CD4-positive, alpha-beta T cell treated with Interleukin-2 at 100 ng/mL for 4 hours (primary cell): ENCODE measurements around the gene NFATC1.
"Not testable (repeated sequence)": the region's sequence is repeated elsewhere in the genome, so short reads cannot be mapped to it uniquely, and the experiment has no call there.

Source experiments
- DNase-seq: peaks from one replicate; pipeline ENCODE4 v3.0.0-alpha.2; 2020; ENCODE audit warnings: low spot score

The NFATC1 gene

GRCh38 chr18:79477711-79478483, 82.2 kb downstream of the NFATC1 start:
- no peak for DNase-seq

GRCh38 chr18:79478484-79479115, 82.9 kb downstream of the NFATC1 start:
- DNase-seq: no peak

GRCh38 chr18:79479116-79479760, 83.5 kb downstream of the NFATC1 start:
- no peak for DNase-seq

DNA sequence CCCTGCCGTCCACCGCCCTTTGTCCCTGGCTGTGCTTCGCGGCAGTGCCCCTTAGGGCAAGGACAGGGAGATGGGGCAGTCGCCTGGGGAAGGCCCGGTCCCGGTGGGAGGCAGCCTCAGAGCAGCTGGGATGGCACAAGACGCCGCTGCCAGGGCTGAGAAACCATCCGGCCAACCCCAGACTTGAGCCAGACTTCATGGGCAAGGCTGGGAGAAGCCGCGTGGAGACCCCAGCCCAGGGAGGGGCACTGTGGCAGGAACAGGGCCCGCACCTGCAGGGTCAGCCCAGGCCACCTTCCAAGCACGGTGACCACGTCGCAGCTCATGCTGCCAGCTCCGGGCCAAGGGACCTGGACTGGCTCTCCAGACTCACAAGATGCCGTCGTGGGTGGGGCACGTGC, 84.0 kb downstream of the NFATC1 start:
- no peak for DNase-seq

DNA sequence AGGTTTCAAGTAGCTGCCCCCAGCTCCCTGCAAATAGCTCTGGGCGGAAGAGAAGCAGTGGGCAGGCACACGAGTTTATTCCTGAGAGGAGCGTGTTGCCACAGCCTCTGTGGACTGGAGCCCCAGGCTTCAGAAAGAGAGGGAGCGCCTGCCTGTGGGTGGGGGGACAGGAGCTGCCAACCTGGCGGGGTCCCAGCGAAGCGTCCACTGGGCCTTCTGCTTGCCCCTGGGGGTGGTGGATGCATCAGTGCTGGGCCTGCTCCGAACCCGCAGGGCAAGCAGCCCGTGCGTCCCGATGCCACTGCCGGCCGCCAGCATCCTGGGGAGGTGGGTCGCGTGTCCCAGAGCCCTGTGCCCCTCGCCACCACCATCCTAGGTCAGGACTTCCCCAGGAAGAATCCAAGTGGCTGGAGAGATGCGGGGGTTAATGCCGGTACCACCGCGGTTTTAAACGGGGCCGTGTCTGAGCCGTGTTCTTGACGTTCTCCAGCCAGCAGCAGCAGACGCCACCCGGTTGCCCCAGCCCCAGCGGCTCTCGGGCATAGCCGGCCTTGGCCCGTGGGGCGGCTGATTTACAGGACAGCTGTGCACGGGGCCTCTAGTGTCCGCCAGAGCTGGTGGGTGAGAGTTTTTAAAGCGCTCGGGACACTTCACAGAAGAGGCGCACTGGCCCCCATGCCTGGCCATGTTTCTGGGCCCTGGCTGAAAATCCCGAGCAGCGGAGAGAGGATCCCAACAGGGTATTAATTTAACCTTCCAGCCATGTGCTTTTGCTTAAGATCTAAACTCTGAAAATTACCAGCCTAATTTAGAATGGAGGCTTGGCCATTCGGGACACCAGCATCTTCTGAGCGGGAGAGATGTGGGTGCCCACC, 84.7 kb downstream of the NFATC1 start:
- DNase-seq: no peak

- DNase-seq: no peak
These were observed 85.5 kb downstream of the NFATC1 start for GRCh38 chr18:79481046-79481790.

DNA sequence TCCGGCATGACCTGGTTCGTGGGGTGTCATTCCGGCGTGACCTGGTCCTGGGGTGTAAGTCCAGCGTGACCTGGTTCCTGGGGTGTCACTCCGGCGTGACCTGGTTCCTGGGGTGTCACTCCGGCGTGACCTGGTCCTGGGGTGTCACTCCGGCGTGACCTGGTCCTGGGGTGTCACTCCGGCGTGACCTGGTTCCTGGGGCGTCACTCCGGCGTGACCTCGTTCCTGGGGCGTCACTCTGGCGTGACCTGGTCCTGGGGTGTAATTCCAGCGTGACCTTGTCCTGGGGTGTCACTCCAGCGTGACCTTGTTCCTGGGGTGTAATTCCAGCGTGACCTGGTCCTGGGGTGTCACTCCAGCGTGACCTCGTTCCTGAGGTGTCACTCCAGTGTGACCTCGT, 87.7 kb downstream of the NFATC1 start:
- DNase-seq: not testable (repeated sequence)

DNA sequence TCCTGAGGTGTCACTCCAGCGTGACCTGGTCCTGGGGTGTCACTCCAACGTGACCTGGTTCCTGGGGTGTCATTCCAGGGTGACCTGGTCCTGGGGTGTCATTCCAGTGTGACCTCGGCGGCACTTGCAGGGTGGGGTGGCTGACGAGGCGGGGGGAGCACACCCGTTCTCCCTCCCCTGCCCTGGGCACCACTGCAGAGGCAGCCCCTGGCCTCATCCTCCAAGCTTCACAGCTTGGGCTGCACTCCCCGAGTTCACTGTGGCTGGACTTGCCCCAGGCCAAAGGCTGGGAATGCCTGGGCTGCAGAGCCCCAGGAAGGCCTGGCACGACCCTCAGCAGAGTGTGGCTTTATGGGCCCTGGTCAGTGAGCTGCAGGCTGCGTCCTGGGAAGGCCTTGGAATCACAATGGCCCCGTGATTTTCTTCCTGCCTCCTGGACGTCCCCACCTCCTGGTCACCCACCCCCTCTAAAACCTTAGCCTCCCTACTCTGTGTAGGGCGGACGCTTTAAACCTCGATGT, 88.3 kb downstream of the NFATC1 start:
- DNase-seq: no peak

DNA sequence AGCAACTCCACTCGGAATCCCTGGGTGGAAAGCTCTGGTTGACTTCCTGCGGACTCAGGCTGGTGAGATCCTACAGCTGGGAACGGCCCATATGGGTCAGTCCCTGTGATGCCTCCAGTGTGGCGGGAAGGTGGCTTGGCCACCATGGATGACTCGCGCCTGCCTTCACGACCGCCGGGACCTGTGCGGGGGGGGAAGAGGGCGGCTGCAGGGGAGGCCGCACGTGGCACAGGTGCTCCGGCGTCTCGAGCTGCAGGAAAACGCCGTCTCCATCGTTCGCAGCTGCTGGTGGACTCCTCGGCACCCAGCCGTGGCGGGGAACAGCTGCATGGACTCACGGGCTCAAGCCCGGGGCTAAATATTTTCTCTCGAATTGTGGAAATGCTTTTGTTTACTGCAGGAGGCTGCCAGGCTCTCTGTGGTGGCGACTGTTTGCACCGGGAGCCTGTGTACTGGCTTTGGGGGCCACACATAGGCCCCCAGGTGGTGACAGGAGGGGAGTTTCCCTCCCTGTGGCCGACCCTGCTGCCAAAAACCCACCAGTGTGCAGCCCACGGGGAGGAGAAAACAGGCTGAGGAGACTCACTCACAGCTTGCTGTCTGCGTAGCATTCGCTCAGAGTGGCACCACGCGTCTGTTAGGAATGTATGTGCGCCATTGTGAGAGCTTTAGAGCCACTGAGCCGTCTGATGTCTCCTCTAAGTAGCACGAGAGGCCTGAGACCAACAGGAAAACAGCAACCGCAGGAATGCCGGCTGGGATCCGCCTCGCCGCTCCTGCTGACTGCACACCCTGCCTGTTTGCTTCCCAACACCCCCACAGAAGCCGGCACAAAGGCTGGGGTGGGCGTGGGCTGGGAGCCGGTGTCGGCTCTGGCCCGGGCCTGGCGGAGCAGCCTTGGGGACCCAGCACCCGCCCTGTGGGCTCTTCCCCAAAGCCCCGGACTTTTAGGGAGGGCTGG, 89.2 kb downstream of the NFATC1 start:
- DNase-seq: no peak

- DNase-seq: no peak
These were observed 90.1 kb downstream of the NFATC1 start for GRCh38 chr18:79485788-79486355.

- no peak for DNase-seq
These were observed 90.8 kb downstream of the NFATC1 start for GRCh38 chr18:79486356-79487182.

DNA sequence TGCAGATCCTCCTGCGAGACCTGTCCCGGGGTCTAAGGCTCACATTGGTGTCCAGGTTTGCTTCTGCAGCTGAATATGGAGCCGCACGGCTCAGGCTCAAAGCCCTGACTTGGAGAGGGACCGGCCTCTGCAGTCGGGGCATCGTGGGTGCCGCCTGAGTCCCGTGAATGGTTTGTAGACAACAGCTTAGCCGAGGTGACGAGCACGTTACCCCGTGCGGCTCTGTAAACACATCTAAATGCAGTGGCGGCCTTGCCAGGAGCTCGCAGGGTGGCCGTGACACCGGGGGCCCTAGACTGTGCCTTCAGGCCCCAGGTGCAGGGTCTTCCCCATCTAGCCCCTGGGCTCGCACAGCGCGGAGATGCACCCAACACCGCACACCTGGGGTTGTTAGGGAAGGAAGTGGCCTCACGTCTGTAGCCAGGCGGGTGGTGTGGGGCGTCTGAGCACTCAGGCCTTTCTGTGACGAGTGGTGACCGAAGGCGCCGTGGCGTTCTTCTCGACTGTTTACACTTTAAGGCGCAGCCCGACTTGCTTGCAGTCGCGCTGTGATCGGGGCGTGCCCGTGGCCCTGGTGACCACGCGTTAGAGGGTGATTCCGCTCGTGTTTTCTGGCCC, 91.6 kb downstream of the NFATC1 start:
- no peak for DNase-seq

- DNase-seq: no peak
These were observed 92.1 kb downstream of the NFATC1 start for GRCh38 chr18:79487801-79488201.

DNA sequence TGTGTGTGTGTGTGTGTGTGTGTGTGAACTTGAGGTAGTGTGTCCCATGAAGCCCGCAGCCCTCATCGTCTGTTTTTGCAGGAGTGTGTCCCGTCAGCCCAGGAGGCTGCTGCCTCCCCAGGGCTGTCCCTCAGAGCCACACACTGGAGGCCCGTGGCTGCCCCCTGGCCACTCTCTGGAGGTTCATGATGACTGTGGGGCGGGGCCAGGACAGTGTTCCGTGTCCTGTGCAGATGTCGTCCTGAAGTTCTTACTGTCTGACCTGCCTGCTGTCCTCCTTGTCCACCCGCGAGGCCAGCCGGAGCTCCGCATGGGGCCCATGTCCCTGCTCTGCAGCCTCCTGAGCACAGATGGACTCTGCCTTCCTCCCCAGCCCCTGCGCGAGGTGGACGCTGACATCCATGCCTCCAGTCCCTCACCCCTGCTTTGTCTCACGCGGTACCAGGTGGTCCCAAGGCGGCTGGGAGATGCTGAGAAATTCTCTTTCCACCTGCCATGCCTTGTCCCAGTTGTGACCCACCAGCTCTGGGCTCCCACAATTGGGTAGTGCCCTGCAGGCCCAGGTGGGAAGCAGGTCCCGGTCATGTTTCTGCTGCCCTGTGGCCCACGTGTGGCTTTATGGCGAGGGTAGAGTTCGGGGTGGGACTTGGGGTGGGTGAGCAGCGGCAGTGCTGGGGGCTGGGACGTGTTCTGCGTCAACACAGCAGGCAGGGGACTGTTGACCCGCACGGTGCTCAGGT, 92.8 kb downstream of the NFATC1 start:
- DNase-seq: no peak

DNA sequence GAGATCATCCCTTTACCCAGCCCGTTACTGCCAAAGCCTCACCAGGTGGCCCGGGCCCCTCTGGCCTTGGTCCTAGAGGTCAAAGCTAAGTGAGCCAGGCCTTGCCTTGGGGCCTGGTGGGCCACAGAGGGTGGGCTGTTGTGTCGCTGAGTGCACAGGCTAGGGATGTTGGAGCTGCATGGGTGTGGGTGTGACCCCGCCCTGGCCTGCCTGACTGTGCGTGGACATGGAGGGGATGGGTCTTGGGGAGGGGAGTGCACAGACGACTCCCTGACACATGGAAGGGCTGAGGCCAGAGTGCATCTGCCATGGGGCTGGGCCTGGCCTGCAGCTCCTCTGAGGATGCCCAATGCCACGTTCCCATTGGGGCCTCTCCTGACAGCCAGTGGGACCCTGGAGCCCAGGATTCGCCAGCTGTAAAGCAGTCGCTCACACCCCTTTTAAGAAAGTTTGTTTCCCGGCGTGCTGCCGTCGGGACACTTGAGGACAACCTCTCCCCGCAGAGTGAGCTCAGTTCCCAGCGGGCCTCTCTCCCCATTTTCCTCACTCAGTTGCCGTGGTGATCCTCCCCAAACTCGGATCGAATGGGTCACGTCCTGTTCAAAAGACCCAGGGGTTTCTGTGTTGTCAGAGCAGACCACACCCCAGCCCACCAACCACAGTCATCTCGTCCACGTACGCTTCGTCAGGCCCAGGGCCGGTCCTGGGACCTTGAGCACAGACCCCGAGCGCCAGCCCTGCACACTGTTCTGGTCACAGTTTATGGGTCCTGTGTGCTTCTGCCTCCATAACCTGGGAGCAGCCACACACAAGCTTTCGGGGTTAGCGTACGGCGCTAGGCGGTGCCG, 93.5 kb downstream of the NFATC1 start:
- no peak for DNase-seq

- no peak for DNase-seq
These were observed 94.3 kb downstream of the NFATC1 start for GRCh38 chr18:79489899-79490625.
